Tibial artery (tissue), 4 donors: Measurements from ENCODE around the gene DHRS9.

Experiments
- DNase-seq, 2 donors: peaks; one replicate each; pipeline ENCODE4 v3.0.0-alpha.2; 2019
- H3K27ac ChIP-seq, 2 donors: fragments of 200-600 bp; sonication (generic) in 1 of 2; 1 replicate in 1 of 2; 2 replicates in 1 of 2; pipeline ENCODE4 v1.5.1; 2018 to 2019; ENCODE audit warnings: mild to moderate bottlenecking in 1 of 2
- H3K27me3 ChIP-seq, 2 donors: fragments of 200-600 bp; sonication (generic) in 1 of 2; one replicate each; pipeline versions ENCODE4 v1.5.1 to v1.6.0; 2016 to 2019
- H3K36me3 ChIP-seq, 3 donors: fragments of 200-600 bp; sonication (generic) in 2 of 3; one replicate each; pipeline ENCODE4 v1.5.1; 2016 to 2019; ENCODE audit warnings: mild to moderate bottlenecking in 2 of 3
- H3K4me1 ChIP-seq, 4 donors: fragments of 200-600 bp; sonication (generic) in 2 of 4; 1 replicate in 3 of 4; 2 replicates in 1 of 4; pipeline ENCODE4 v1.5.1; 2016 to 2019
- H3K4me3 ChIP-seq, 2 donors: fragments of 200-600 bp; sonication (generic) in 1 of 2; 1 replicate in 1 of 2; 2 replicates in 1 of 2; pipeline ENCODE4 v1.5.1; 2018 to 2019; ENCODE audit warnings: mild to moderate bottlenecking in 2 of 2
- H3K9me3 ChIP-seq, 3 donors: fragments of 200-600 bp; sonication (generic) in 1 of 3; one replicate each; pipeline ENCODE4 v1.5.1; 2016 to 2019
- intact Hi-C: fragments of 100-400 bp; cut with DNase I; formaldehyde crosslinking; loops from one replicate; pipeline ENCODE4 v1.15.0; 2023; ENCODE audit warnings: low total_unique reads
- TF ChIP-seq, protein P1 (sequence below), 2 experiments: fragments of 200-600 bp in 1 of 2; fragments of 450-650 bp in 1 of 2; IDR thresholded peaks; one replicate each; pipeline ENCODE4 v1.5.1; 2017 to 2019; ENCODE audit warnings: antibody characterized with exemption in 2 of 2, mild to moderate bottlenecking in 1 of 2, moderate library complexity in 1 of 2

The DHRS9 gene

DNA sequence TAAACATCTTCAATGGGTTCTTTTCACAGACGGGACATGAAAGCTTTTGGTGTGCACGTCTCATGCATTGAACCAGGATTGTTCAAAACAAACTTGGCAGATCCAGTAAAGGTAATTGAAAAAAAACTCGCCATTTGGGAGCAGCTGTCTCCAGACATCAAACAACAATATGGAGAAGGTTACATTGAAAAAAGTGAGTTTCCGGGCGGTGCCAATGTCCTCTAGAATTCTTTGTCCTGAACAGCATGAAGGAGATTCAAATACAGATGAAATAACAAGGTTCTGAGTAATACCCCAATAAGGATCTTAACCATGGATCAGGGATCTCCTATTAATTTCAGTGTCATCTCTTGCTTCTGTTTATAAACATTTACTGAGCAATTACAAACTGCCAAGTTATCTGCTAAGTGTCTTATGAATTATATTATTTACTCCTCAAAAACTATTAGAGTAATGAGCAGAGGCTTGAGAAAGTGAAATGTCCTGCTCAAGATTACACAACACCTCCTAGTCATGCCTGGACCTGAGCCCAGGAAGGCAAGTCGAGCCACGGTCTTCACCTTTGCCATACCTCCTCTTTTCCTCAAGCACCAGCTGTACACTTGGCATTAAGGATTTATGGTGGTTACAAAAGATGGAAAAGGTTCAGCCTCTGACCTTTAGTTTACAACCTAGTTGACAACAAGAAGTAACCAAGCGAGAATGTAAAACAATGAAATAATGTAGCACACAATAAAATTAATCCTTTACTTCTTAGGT lies 22.6 kb downstream of the DHRS9 start:
- TF ChIP-seq, protein P1, sequence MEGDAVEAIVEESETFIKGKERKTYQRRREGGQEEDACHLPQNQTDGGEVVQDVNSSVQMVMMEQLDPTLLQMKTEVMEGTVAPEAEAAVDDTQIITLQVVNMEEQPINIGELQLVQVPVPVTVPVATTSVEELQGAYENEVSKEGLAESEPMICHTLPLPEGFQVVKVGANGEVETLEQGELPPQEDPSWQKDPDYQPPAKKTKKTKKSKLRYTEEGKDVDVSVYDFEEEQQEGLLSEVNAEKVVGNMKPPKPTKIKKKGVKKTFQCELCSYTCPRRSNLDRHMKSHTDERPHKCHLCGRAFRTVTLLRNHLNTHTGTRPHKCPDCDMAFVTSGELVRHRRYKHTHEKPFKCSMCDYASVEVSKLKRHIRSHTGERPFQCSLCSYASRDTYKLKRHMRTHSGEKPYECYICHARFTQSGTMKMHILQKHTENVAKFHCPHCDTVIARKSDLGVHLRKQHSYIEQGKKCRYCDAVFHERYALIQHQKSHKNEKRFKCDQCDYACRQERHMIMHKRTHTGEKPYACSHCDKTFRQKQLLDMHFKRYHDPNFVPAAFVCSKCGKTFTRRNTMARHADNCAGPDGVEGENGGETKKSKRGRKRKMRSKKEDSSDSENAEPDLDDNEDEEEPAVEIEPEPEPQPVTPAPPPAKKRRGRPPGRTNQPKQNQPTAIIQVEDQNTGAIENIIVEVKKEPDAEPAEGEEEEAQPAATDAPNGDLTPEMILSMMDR (IDR thresholded peaks at IDR 0.05) = no peak
- Histone ChIP-seq H3K9me3 (no peaks in the 10 kb centered on the region), H3K36me3 (no peaks in the 10 kb centered on the region), H3K4me1 (no peaks in the 10 kb centered on the region), H3K4me3 (no peak overlapping the region), H3K27me3 (no peaks in the 10 kb centered on the region), H3K27ac (no peak overlapping the region)
- intact Hi-C loops = no loop called here
- no peak for DNase-seq

DNA sequence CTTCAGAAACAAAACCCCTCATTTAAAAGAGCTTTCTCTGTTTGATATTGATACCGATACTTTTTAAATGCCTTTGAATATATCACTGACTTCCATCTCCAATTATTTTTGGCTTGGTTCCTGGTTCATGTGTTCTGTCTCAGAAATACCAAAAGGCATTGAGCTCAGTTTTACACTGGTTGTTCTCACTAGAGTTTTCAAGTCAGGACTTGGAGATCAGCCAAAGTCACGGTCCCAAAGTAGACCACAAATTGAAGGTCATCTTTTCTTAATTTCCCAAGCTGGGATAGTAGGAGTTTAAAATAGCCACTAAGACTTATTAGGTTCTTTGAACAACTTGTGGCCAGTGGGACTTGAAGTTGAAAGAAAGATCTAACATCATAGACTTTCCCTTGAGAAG lies 24.2 kb downstream of the DHRS9 start:
- H3K4me1 ChIP-seq = no peaks in the 10 kb centered on the region
- no peak overlapping the region for H3K27ac ChIP-seq
- H3K36me3 ChIP-seq = no peaks in the 10 kb centered on the region
- H3K27me3 ChIP-seq = no peaks in the 10 kb centered on the region
- DNase-seq = no peak
- no peak overlapping the region for H3K4me3 ChIP-seq
- intact Hi-C loops = no loop called here
- TF ChIP-seq, protein P1 (IDR thresholded peaks at IDR 0.05) = no peak
- H3K9me3 ChIP-seq = no peaks in the 10 kb centered on the region

GRCh38 chr2:169094676-169095075 lies 25.3 kb downstream of the DHRS9 start:
- TF ChIP-seq, protein P1 (IDR thresholded peaks at IDR 0.05) = no peak
- Histone ChIP-seq H3K27ac (no peak overlapping the region), H3K9me3 (no peaks in the 10 kb centered on the region), H3K4me1 (no peaks in the 10 kb centered on the region), H3K36me3 (no peaks in the 10 kb centered on the region), H3K4me3 (no peak overlapping the region), H3K27me3 (no peaks in the 10 kb centered on the region)
- no peak for DNase-seq
- intact Hi-C loops = no loop called here

DNA sequence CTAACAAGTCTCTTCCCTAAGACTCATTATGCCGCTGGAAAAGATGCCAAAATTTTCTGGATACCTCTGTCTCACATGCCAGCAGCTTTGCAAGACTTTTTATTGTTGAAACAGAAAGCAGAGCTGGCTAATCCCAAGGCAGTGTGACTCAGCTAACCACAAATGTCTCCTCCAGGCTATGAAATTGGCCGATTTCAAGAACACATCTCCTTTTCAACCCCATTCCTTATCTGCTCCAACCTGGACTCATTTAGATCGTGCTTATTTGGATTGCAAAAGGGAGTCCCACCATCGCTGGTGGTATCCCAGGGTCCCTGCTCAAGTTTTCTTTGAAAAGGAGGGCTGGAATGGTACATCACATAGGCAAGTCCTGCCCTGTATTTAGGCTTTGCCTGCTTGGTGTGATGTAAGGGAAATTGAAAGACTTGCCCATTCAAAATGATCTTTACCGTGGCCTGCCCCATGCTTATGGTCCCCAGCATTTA lies 26.3 kb downstream of the DHRS9 start:
- no peaks in the 10 kb centered on the region for H3K27me3 ChIP-seq
- no peak for DNase-seq
- no peaks in the 10 kb centered on the region for H3K9me3 ChIP-seq
- H3K27ac ChIP-seq = no peak overlapping the region
- H3K4me1 ChIP-seq = no peaks in the 10 kb centered on the region
- intact Hi-C loops = no loop called here
- TF ChIP-seq, protein P1 (IDR thresholded peaks at IDR 0.05) = no peak
- no peak overlapping the region for H3K4me3 ChIP-seq
- H3K36me3 ChIP-seq = no peaks in the 10 kb centered on the region

GRCh38 chr2:169104848-169105247 lies 35.5 kb downstream of the DHRS9 start:
- Histone ChIP-seq H3K9me3 (no peaks in the 10 kb centered on the region), H3K4me1 (peaks cover 0 to 3% (median 0%) of the 10 kb centered on the region in 4 donors), H3K4me3 (no peak overlapping the region), H3K27me3 (peaks cover 0 to 5% of the 10 kb centered on the region in 2 donors), H3K36me3 (no peaks in the 10 kb centered on the region), H3K27ac (no peak overlapping the region)
- intact Hi-C loops = no loop called here
- TF ChIP-seq, protein P1 (IDR thresholded peaks at IDR 0.05) = no peak
- no peak for DNase-seq
